Right cardiac atrium (tissue), 5 donors: Measurements from ENCODE around the gene TCTN1. TPM values are rescaled to one million over a fixed set of nuclear protein-coding genes. Genes with fewer than 3 reads are reported as not detected.
"Not testable (repeated sequence)": the region's sequence is repeated elsewhere in the genome, so short reads cannot be mapped to it uniquely, and the experiment has no call there.

Source experiments
- ATAC-seq, 2 donors: fragments of 200-7000 bp; cut with Tn5 transposase; one replicate each; pipeline versions ENCODE4 v1.8.0 to v1.9.1; 2020; ENCODE audit warnings: moderate library complexity in 2 of 2, mild to moderate bottlenecking in 1 of 2
- DNase-seq, 3 donors: peaks; one replicate each; pipeline ENCODE4 v3.0.0-alpha.2; 2020
- H3K27ac ChIP-seq: one replicate; pipeline ENCODE4 v1.5.1; 2013; ENCODE audit warnings: mild to moderate bottlenecking, low read length, control low read depth, moderate library complexity
- H3K27me3 ChIP-seq: one replicate; pipeline ENCODE4 v1.6.1; 2013; ENCODE audit not compliant: control insufficient read depth, insufficient read depth
- H3K4me1 ChIP-seq: one replicate; pipeline ENCODE4 v1.6.1; 2013; ENCODE audit warnings: low read length; ENCODE audit not compliant: control insufficient read depth, insufficient read depth
- H3K4me3 ChIP-seq: one replicate; pipeline ENCODE4 v1.5.1; 2013; ENCODE audit warnings: low read length, control low read depth
- H3K9me3 ChIP-seq: one replicate; pipeline ENCODE4 v1.6.1; 2013; ENCODE audit warnings: low read length; ENCODE audit not compliant: control insufficient read depth
- WGBS: extraction: QIAGEN DNeasy Blood & Tissue Kit; methylation state at CpG from one replicate; pipeline ENCODE4 v1.1.7; 2013; 5-methylcytosine and 5-hydroxymethylcytosine counted together
- intact Hi-C, 4 donors: fragments of 100-400 bp; cut with DNase I; formaldehyde crosslinking; loops; one replicate each; pipeline versions ENCODE4 v1.11.0 to v1.14.0; 2022 to 2023
- polyA plus RNA-seq: library from polyadenylated mRNA; stranded (reverse); fragments of 200-250 nt; gene quantifications from one replicate; pipeline ENCODE4 v1.2.3, GENCODE V29; 2013
- total RNA-seq, 4 donors: library from RNA; stranded (reverse); fragmentation: NEBNext Ultra II Directional; extraction: Animal tissue kit (Norgen Biotek cat#: 25700); gene quantifications; one replicate each; pipeline ENCODE4 v1.2.1, GENCODE V29; 2021
- donor health status: healthy with polysubstance abuse.
- donor health status: DM: no; HTN: yes; CAD: no.
- donor health status: DM: no; HTN: no; CAD: no.
- donor health status: DM: no; HTN: yes; CAD: no; lungs with severe emphysema.
- donor health status: DM: yes; HTN: yes; CAD: no.

The TCTN1 gene
- total and polyA plus RNA-seq, 5 donors = 33.7 to 47.0 (median 39.6) TPM

GRCh38 chr12:110639336-110640141, 25.6 kb downstream of the TCTN1 start:
- Histone ChIP-seq H3K4me3 (no peak overlapping the region), H3K27ac (peak overlapping the region; percentile 81), H3K4me1 (peaks cover 6% of the 10 kb centered on the region), H3K27me3 (no peaks in the 10 kb centered on the region), H3K9me3 (no peaks in the 10 kb centered on the region)
- intact Hi-C loops = no loop called here
- DNase-seq (no peak), ATAC-seq (peak; percentile 22 to 40)
- WGBS = 81% methylated on average over 7 of the region's 7 CpGs

- Histone ChIP-seq H3K9me3 (no peaks in the 10 kb centered on the region), H3K4me3 (no peak overlapping the region), H3K4me1 (peaks cover 6% of the 10 kb centered on the region), H3K27ac (peak overlapping the region; percentile 92), H3K27me3 (no peaks in the 10 kb centered on the region)
- intact Hi-C loops = no loop called here
- ATAC-seq = peak; percentile 86 to 92
- peak; percentile 72 to 84 (median 84) for DNase-seq
- 58% methylated on average over 15 of the region's 15 CpGs for WGBS
These were observed 26.5 kb downstream of the TCTN1 start for GRCh38 chr12:110640275-110641025.

GRCh38 chr12:110641521-110641920, 27.6 kb downstream of the TCTN1 start:
- ATAC-seq = peak; percentile 37 to 42
- 38% methylated on average over 7 of the region's 7 CpGs for WGBS
- no peaks in the 10 kb centered on the region for H3K9me3 ChIP-seq
- peak; percentile 47 to 78 (median 62) for DNase-seq
- peak overlapping the region; percentile 47 for H3K27ac ChIP-seq
- no peaks in the 10 kb centered on the region for H3K27me3 ChIP-seq
- no peak overlapping the region for H3K4me3 ChIP-seq
- peaks cover 6% of the 10 kb centered on the region for H3K4me1 ChIP-seq
- intact Hi-C loops = no loop called here

- no peak overlapping the region for H3K4me3 ChIP-seq
- H3K4me1 ChIP-seq = no peaks in the 10 kb centered on the region
- H3K27me3 ChIP-seq = no peaks in the 10 kb centered on the region
- no peak for DNase-seq
- 60% methylated on average over 7 of the region's 7 CpGs for WGBS
- H3K27ac ChIP-seq = no peak overlapping the region
- no peaks in the 10 kb centered on the region for H3K9me3 ChIP-seq
- intact Hi-C loops = no loop called here
- ATAC-seq = no peak
These were observed 33.7 kb downstream of the TCTN1 start for GRCh38 chr12:110647631-110648040.

GRCh38 chr12:110649341-110649847, 35.5 kb downstream of the TCTN1 start:
- no peaks in the 10 kb centered on the region for H3K4me1 ChIP-seq
- H3K27ac ChIP-seq = no peak overlapping the region
- no peaks in the 10 kb centered on the region for H3K27me3 ChIP-seq
- 80% methylated on average over 11 of the region's 11 CpGs for WGBS
- intact Hi-C loops = no loop called here
- H3K9me3 ChIP-seq = no peaks in the 10 kb centered on the region
- H3K4me3 ChIP-seq = no peak overlapping the region
- ATAC-seq = no peak
- DNase-seq = no peak

GRCh38 chr12:110654238-110654637, 40.3 kb downstream of the TCTN1 start:
- ATAC-seq, DNase-seq, intact Hi-C loops, H3K4me1 ChIP-seq, H3K27ac ChIP-seq, H3K4me3 ChIP-seq, H3K9me3 ChIP-seq, H3K27me3 ChIP-seq: not testable (repeated sequence)
- 94% methylated on average over 10 of the region's 10 CpGs for WGBS

GRCh38 chr12:110656071-110656655, 42.2 kb downstream of the TCTN1 start:
- no peak for DNase-seq
- no peak overlapping the region for H3K4me3 ChIP-seq
- H3K27ac ChIP-seq = no peak overlapping the region
- WGBS = 88% methylated on average over 11 of the region's 11 CpGs
- peaks cover 5% of the 10 kb centered on the region for H3K4me1 ChIP-seq
- no peaks in the 10 kb centered on the region for H3K27me3 ChIP-seq
- H3K9me3 ChIP-seq = no peaks in the 10 kb centered on the region
- no peak for ATAC-seq
- intact Hi-C loops = no loop called here

- Histone ChIP-seq H3K4me3 (no peak overlapping the region), H3K27me3 (no peaks in the 10 kb centered on the region), H3K27ac (no peak overlapping the region), H3K4me1 (peaks cover 5% of the 10 kb centered on the region), H3K9me3 (no peaks in the 10 kb centered on the region)
- DNase-seq = peak in 1 of 3 donors; percentile 72
- intact Hi-C loops = no loop called here
- ATAC-seq = peak; percentile 37 to 52
- 67% methylated on average over 9 of the region's 9 CpGs for WGBS
These were observed 43.8 kb downstream of the TCTN1 start for GRCh38 chr12:110657747-110658146.

- H3K4me1 ChIP-seq = peaks cover 5% of the 10 kb centered on the region
- ATAC-seq (peak in 1 of 2 donors; percentile 8), DNase-seq (no peak)
- no peaks in the 10 kb centered on the region for H3K9me3 ChIP-seq
- H3K27me3 ChIP-seq = no peaks in the 10 kb centered on the region
- H3K27ac ChIP-seq = no peak overlapping the region
- no peak overlapping the region for H3K4me3 ChIP-seq
- intact Hi-C loops = no loop called here
- WGBS = 80% methylated on average over 9 of the region's 9 CpGs
These were observed 44.3 kb downstream of the TCTN1 start for GRCh38 chr12:110658242-110658641.

GRCh38 chr12:110658878-110659277, 44.9 kb downstream of the TCTN1 start:
- intact Hi-C loops = no loop called here
- no peak for DNase-seq
- no peak for ATAC-seq
- WGBS = 80% methylated on average over 3 of the region's 3 CpGs
- H3K9me3 ChIP-seq = no peaks in the 10 kb centered on the region
- no peak overlapping the region for H3K4me3 ChIP-seq
- no peak overlapping the region for H3K27ac ChIP-seq
- no peaks in the 10 kb centered on the region for H3K27me3 ChIP-seq
- H3K4me1 ChIP-seq = peaks cover 5% of the 10 kb centered on the region
